IMR-90 (cell line): ENCODE results near the gene RECQL5. TPM values are rescaled to one million over a fixed set of nuclear protein-coding genes. Genes with fewer than 3 reads are reported as not detected.

Experiments
- ATAC-seq: fragments of 200-7000 bp; cut with Tn5 transposase; 2 replicates; pipeline ENCODE4 v1.9.1; 2020; ENCODE audit warnings: low read depth, mild to moderate bottlenecking, moderate library complexity
- BruUV-seq: library from RNA; stranded (reverse); fragments of 400-500 nt; replicated peaks from 2 replicates; lab custom pipeline; 2021; lab: Mats Ljungman, UMichigan
- CTCF ChIA-PET: fragments of 300-600 bp; formaldehyde crosslinking; extraction: SDS; loops from one replicate; lab custom pipeline; 2021; ENCODE audit warnings: antibody characterized with exemption; lab: Yijun Ruan, JAX
- POLR2A ChIA-PET: fragments of 300-600 bp; sonication (Branson Sonifier 250); formaldehyde crosslinking; loops from one replicate; lab custom pipeline; 2022; ENCODE audit warnings: antibody characterized with exemption; ENCODE audit not compliant: unreplicated experiment; lab: Charles Lee
- DNase-seq: peaks from one replicate; pipeline ENCODE4 v3.0.0; 2013
- H2AFZ ChIP-seq: replicated peaks from 2 replicates; pipeline ENCODE3; 2013; ENCODE audit warnings: low read length, mild to moderate bottlenecking; ENCODE audit not compliant: poor library complexity
- H2AK5ac ChIP-seq: 2 replicates; pipeline ENCODE4 v1.6.1; 2013; ENCODE audit warnings: low read depth, low read length, inconsistent platforms
- H2AK9ac ChIP-seq: replicated peaks from 2 replicates; pipeline ENCODE3; 2013; ENCODE audit warnings: mild to moderate bottlenecking, low read depth, low read length, moderate library complexity; ENCODE audit not compliant: poor library complexity
- H2BK120ac ChIP-seq: 2 replicates; pipeline ENCODE4 v1.6.1; 2013; ENCODE audit warnings: low read depth, low read length, inconsistent platforms
- H2BK15ac ChIP-seq: 3 replicates; pipeline ENCODE4 v1.6.1; 2013; ENCODE audit warnings: low read depth, low read length, inconsistent platforms
- H2BK20ac ChIP-seq: 2 replicates; pipeline ENCODE4 v1.6.1; 2013; ENCODE audit warnings: low read depth, mild to moderate bottlenecking, inconsistent platforms, low read length, moderate library complexity
- H2BK5ac ChIP-seq: 2 replicates; pipeline ENCODE4 v1.6.1; 2013; ENCODE audit warnings: mild to moderate bottlenecking, low read depth, low read length, inconsistent platforms; ENCODE audit not compliant: poor library complexity, severe bottlenecking
- H3K14ac ChIP-seq: replicated peaks from 2 replicates; pipeline ENCODE4 v1.6.1; 2013; ENCODE audit warnings: low read depth, low read length, inconsistent platforms
- H3K18ac ChIP-seq: 2 replicates; pipeline ENCODE4 v1.6.1; 2013; ENCODE audit warnings: low read depth, low read length, control low read depth
- H3K23ac ChIP-seq: 2 replicates; pipeline ENCODE4 v1.6.1; 2013; ENCODE audit warnings: low read depth, low read length, inconsistent platforms
- H3K27ac ChIP-seq: 2 replicates; pipeline ENCODE4 v1.5.1; 2013; ENCODE audit warnings: mild to moderate bottlenecking, control low read depth, low read length; ENCODE audit not compliant: insufficient read depth
- H3K27me3 ChIP-seq: 2 replicates; pipeline ENCODE4 v1.6.1; 2013; ENCODE audit warnings: low read length; ENCODE audit not compliant: control insufficient read depth, insufficient read depth
- H3K36me3 ChIP-seq: 2 replicates; pipeline ENCODE4 v1.6.1; 2013; ENCODE audit warnings: low read length, mixed read lengths; ENCODE audit not compliant: control insufficient read depth, insufficient read depth
- H3K4ac ChIP-seq: 2 replicates; pipeline ENCODE4 v1.6.1; 2013; ENCODE audit warnings: low read depth, low read length, inconsistent platforms
- H3K4me1 ChIP-seq: 2 replicates; pipeline ENCODE4 v1.6.1; 2013; ENCODE audit warnings: low read length, mixed read lengths; ENCODE audit not compliant: control insufficient read depth, insufficient read depth
- H3K4me2 ChIP-seq: 2 replicates; pipeline ENCODE4 v1.6.1; 2013; ENCODE audit warnings: low read depth, mild to moderate bottlenecking, control low read depth, low read length, moderate library complexity
- H3K4me3 ChIP-seq: 2 replicates; pipeline ENCODE4 v1.5.1; 2013; ENCODE audit warnings: low read depth, mild to moderate bottlenecking, control low read depth, low read length, moderate library complexity; ENCODE audit not compliant: insufficient read depth
- H3K56ac ChIP-seq: 2 replicates; pipeline ENCODE4 v1.6.1; 2013; ENCODE audit warnings: low read length, inconsistent platforms; ENCODE audit not compliant: insufficient read depth; ENCODE audit errors: extremely low read depth
- H3K79me1 ChIP-seq, 2 experiments: 2 replicates each; pipeline ENCODE4 v1.6.1; 2013; ENCODE audit warnings: low read length in 2 of 2, inconsistent platforms in 1 of 2, low read depth in 1 of 2
- H3K9ac ChIP-seq: 2 replicates; pipeline ENCODE4 v1.6.1; 2013; ENCODE audit warnings: low read depth, low read length, control low read depth
- H3K9me1 ChIP-seq: 2 replicates; pipeline ENCODE4 v1.6.1; 2013; ENCODE audit warnings: low read length, inconsistent platforms; ENCODE audit not compliant: insufficient read depth
- H3K9me3 ChIP-seq: 2 replicates; pipeline ENCODE4 v1.6.1; 2013; ENCODE audit warnings: low read length; ENCODE audit not compliant: control insufficient read depth, insufficient read depth
- H4K20me1 ChIP-seq: 2 replicates; pipeline ENCODE4 v1.6.1; 2013; ENCODE audit warnings: low read length, inconsistent platforms; ENCODE audit not compliant: insufficient read depth
- H4K5ac ChIP-seq: 2 replicates; pipeline ENCODE4 v1.6.1; 2013; ENCODE audit warnings: mild to moderate bottlenecking, low read depth, low read length, control low read depth
- H4K8ac ChIP-seq, 2 experiments: 2 replicates each; pipeline ENCODE4 v1.6.1; 2013; ENCODE audit warnings: low read depth in 2 of 2, low read length in 2 of 2, control low read depth in 1 of 2, inconsistent platforms in 1 of 2
- H4K91ac ChIP-seq: 2 replicates; pipeline ENCODE4 v1.6.1; 2013; ENCODE audit warnings: low read depth, low read length, inconsistent platforms; ENCODE audit not compliant: insufficient read depth
- BHLHE40 ChIP-seq: fragments of 150-350 bp; IDR thresholded peaks from 2 replicates; pipeline ENCODE4 v1.6.1; 2016; ENCODE audit warnings: mild to moderate bottlenecking, low read depth, low read length
- CEBPB ChIP-seq: IDR thresholded peaks from 2 replicates; pipeline ENCODE4 v1.6.1; 2012; ENCODE audit warnings: low read depth, low read length, improper control_type of control experiment
- ELK1 ChIP-seq: fragments of 150-350 bp; IDR thresholded peaks from 2 replicates; pipeline ENCODE4 v1.6.1; 2016; ENCODE audit warnings: low read depth, mild to moderate bottlenecking, low read length, moderate library complexity, borderline replicate concordance
- FOS ChIP-seq: fragments of 150-350 bp; IDR thresholded peaks from 2 replicates; pipeline ENCODE4 v1.6.1; 2016; ENCODE audit warnings: low read depth, low read length
- MAFK ChIP-seq: IDR thresholded peaks from 2 replicates; pipeline ENCODE4 v1.6.1; 2012; ENCODE audit warnings: low read depth, low read length, improper control_type of control experiment
- MAZ ChIP-seq: IDR thresholded peaks from 2 replicates; pipeline ENCODE4 v1.6.1; 2012; ENCODE audit warnings: low read depth, mild to moderate bottlenecking, low read length, improper control_type of control experiment, moderate library complexity, borderline replicate concordance
- MXI1 ChIP-seq: IDR thresholded peaks from 2 replicates; pipeline ENCODE4 v1.6.1; 2012; ENCODE audit warnings: low read depth, mild to moderate bottlenecking, low read length, moderate library complexity, borderline replicate concordance
- NFE2L2 ChIP-seq: fragments of 150-350 bp; IDR thresholded peaks from 2 replicates; pipeline ENCODE4 v1.6.1; 2016; ENCODE audit warnings: low read depth, mild to moderate bottlenecking, low read length
- POLR2A ChIP-seq: IDR thresholded peaks from 2 replicates; pipeline ENCODE4 v1.6.1; 2012; ENCODE audit warnings: mild to moderate bottlenecking, low read depth, low read length
- RAD21 ChIP-seq: IDR thresholded peaks from 2 replicates; pipeline ENCODE4 v1.6.1; 2012; ENCODE audit warnings: low read length, improper control_type of control experiment
- RFX5 ChIP-seq: IDR thresholded peaks from 2 replicates; pipeline ENCODE4 v1.8.0; 2012; ENCODE audit warnings: low read depth, mild to moderate bottlenecking, low read length, moderate library complexity
- SMC3 ChIP-seq: fragments of 150-350 bp; IDR thresholded peaks from 2 replicates; pipeline ENCODE4 v1.6.1; 2016; ENCODE audit warnings: low read depth, mild to moderate bottlenecking, antibody characterized with exemption, low read length, moderate library complexity
- WGBS, 2 experiments: methylation state at CpG; one replicate each; pipeline versions ENCODE4 v1.1.5 to v1.1.7; 2013; ENCODE audit warnings: missing lambda C conversion rate in 2 of 2; ENCODE audit not compliant: insufficient read length in 1 of 2; ENCODE audit errors: extremely low coverage in 2 of 2; 5-methylcytosine and 5-hydroxymethylcytosine counted together
- dilution Hi-C: fragments of 300-500 bp; cut with HindIII; formaldehyde crosslinking; loops from one replicate; pipeline ENCODE4 v1.14.3; 2018; ENCODE audit warnings: low sequenced_read_pairs; ENCODE audit not compliant: unreplicated experiment
- in situ Hi-C: fragments of 300-500 bp; cut with MboI; formaldehyde crosslinking; loops from 3 replicates; pipeline ENCODE4 v1.14.3; 2019; ENCODE audit warnings: low sequenced_read_pairs, inconsistent platforms, mixed read lengths
- intact Hi-C: fragments of 100-400 bp; cut with micrococcal nuclease; formaldehyde crosslinking; loops from 2 replicates; pipeline ENCODE4 v1.10.0; 2022
- polyA plus RNA-seq, 3 experiments: library from polyadenylated mRNA; depleted of rRNA; stranded (reverse); fragments of >200 nt; gene quantifications; 2 replicates each; pipeline ENCODE4 v1.2.3, GENCODE V29; 2012; ENCODE audit warnings: low replicate concordance in 1 of 3
- total RNA-seq: library from RNA; depleted of rRNA; stranded (reverse); fragments of >200 nt; gene quantifications from 2 replicates; pipeline ENCODE4 v1.2.3, GENCODE V29; 2012

RECQL5 gene
- total and polyA plus RNA-seq, 2 of the 4 experiments (the other 2 are of a cell fraction) = 7.3 to 23.7 TPM

- Histone ChIP-seq H2BK5ac (no peak overlapping the region), H3K23ac (no peak overlapping the region), H4K20me1 (peaks cover 17% of the 10 kb centered on the region; the same call in 1 of the 2 replicates), H3K9me3 (no peaks in the 10 kb centered on the region), H4K8ac (no peak overlapping the region), H2AK5ac (no peak overlapping the region), H4K5ac (no peak overlapping the region), H3K4me2 (no peak overlapping the region), H3K36me3 (peaks cover 28% of the 10 kb centered on the region), H2BK20ac (no peak overlapping the region), H3K27ac (no peak overlapping the region), H3K14ac (no peak overlapping the region), H3K9ac (no peak overlapping the region), H3K4me1 (no peaks in the 10 kb centered on the region), H3K18ac (no peak overlapping the region), H3K79me1 (peaks cover 31 to 56% of the 10 kb centered on the region in 2 experiments), H4K91ac (no peak overlapping the region), H2BK120ac (no peak overlapping the region), H3K4ac (no peak overlapping the region), H3K56ac (no peak overlapping the region), H3K9me1 (no peaks in the 10 kb centered on the region), H2AFZ (no peak overlapping the region), H3K27me3 (no peaks in the 10 kb centered on the region), H2BK15ac (no peak overlapping the region), H3K4me3 (no peak overlapping the region), H2AK9ac (no peak overlapping the region)
- TF ChIP-seq SMC3 (no peak), CEBPB (no peak), BHLHE40 (no peak), MAZ (no peak), NFE2L2 (no peak), MXI1 (no peak), FOS (no peak), RAD21 (no peak), RFX5 (no peak), POLR2A (no peak), MAFK (no peak), ELK1 (no peak)
- ChIA-PET POLR2A (no interaction called here), CTCF (interaction anchor here (1.6 kb wide), 1 partner anchor 76 kb away, joined by 7 read pairs; no protein-coding TSS in a partner anchor)
- intact Hi-C loops = no loop called here
- ATAC-seq = no peak
- BruUV-seq = no TSS peak
- 100% methylated on average over 3 of the region's 5 CpGs; no CpG with 5 or more reads in 1 of the 2 experiments for WGBS, 2 experiments
- in situ Hi-C loops = loop anchor here (5.0 kb wide), 1 partner anchor 75 kb away; no protein-coding TSS in a partner anchor
- DNase-seq = no peak
- dilution Hi-C loops = no loop called here
Observed at GRCh38 chr17:75672011-75672410, 5.1 kb upstream of the RECQL5 start.
